Mesendoderm (in vitro differentiated cells): ENCODE results near the gene NSUN6.

Experiments
- DNase-seq: peaks from one replicate; pipeline ENCODE4 v3.0.0; 2013
- H2AK5ac ChIP-seq: 2 replicates; pipeline ENCODE4 v1.6.1; 2013; ENCODE audit warnings: low read length, inconsistent platforms
- H2BK120ac ChIP-seq: 2 replicates; pipeline ENCODE4 v1.6.1; 2013; ENCODE audit warnings: low read depth, mild to moderate bottlenecking, low read length, moderate library complexity, mixed read lengths
- H2BK15ac ChIP-seq: replicated peaks from 2 replicates; pipeline ENCODE4 v1.6.1; 2013; ENCODE audit warnings: low read depth, mild to moderate bottlenecking, moderate library complexity
- H2BK5ac ChIP-seq: 2 replicates; pipeline ENCODE4 v1.6.1; 2013; ENCODE audit warnings: low read length, inconsistent platforms
- H3K18ac ChIP-seq: 2 replicates; pipeline ENCODE4 v1.6.1; 2013; ENCODE audit warnings: mild to moderate bottlenecking, low read length, mixed read lengths
- H3K23ac ChIP-seq: one replicate; pipeline ENCODE4 v1.6.1; 2013; ENCODE audit warnings: low read length
- H3K27ac ChIP-seq: 2 replicates; pipeline ENCODE4 v1.5.1; 2013; ENCODE audit warnings: low read depth, mild to moderate bottlenecking, inconsistent platforms, low read length, moderate library complexity
- H3K27me3 ChIP-seq: 2 replicates; pipeline ENCODE4 v1.6.1; 2013; ENCODE audit warnings: low read length, control low read depth, mild to moderate bottlenecking, inconsistent platforms; ENCODE audit not compliant: insufficient read depth, poor library complexity
- H3K36me3 ChIP-seq: 2 replicates; pipeline ENCODE4 v1.6.1; 2013; ENCODE audit warnings: low read length, inconsistent platforms; ENCODE audit not compliant: control insufficient read depth, insufficient read depth
- H3K4ac ChIP-seq: one replicate; pipeline ENCODE4 v1.6.1; 2013; ENCODE audit warnings: low read depth, mild to moderate bottlenecking, low read length, moderate library complexity
- H3K4me1 ChIP-seq: 2 replicates; pipeline ENCODE4 v1.6.1; 2013; ENCODE audit warnings: low read depth, low read length, inconsistent platforms; ENCODE audit not compliant: control insufficient read depth
- H3K4me2 ChIP-seq: 2 replicates; pipeline ENCODE4 v1.6.1; 2013; ENCODE audit warnings: low read length
- H3K4me3 ChIP-seq: 2 replicates; pipeline ENCODE4 v1.5.1; 2013; ENCODE audit warnings: mild to moderate bottlenecking, low read length
- H3K56ac ChIP-seq: one replicate; pipeline ENCODE4 v1.6.1; 2013; ENCODE audit warnings: low read length
- H3K79me1 ChIP-seq: 2 replicates; pipeline ENCODE4 v1.6.1; 2013; ENCODE audit warnings: low read length, inconsistent platforms
- H3K79me2 ChIP-seq: 2 replicates; pipeline ENCODE4 v1.6.1; 2013; ENCODE audit warnings: mild to moderate bottlenecking, low read length; ENCODE audit not compliant: control insufficient read depth, insufficient read depth
- H3K9ac ChIP-seq: 2 replicates; pipeline ENCODE4 v1.6.1; 2013; ENCODE audit warnings: low read length, inconsistent platforms
- H4K5ac ChIP-seq: one replicate; pipeline ENCODE4 v1.6.1; 2013; ENCODE audit warnings: low read length
- H4K8ac ChIP-seq: one replicate; pipeline ENCODE4 v1.6.1; 2013; ENCODE audit warnings: low read depth, mild to moderate bottlenecking, control low read depth, low read length, moderate library complexity
- WGBS: extraction: QIAGEN DNeasy Blood & Tissue Kit; methylation state at CpG from one replicate; pipeline ENCODE4 v1.1.7; 2013; ENCODE audit warnings: low lambda C conversion rate, missing lambda C conversion rate; ENCODE audit not compliant: insufficient coverage; ENCODE audit errors: extremely low coverage; 5-methylcytosine and 5-hydroxymethylcytosine counted together

Gene NSUN6

GRCh38 chr10:18681366-18681765 is 30.0 kb upstream of the NSUN6 start:
- Histone ChIP-seq H4K5ac (no peak overlapping the region), H3K23ac (no peak overlapping the region), H3K4me3 (no peak overlapping the region), H3K79me1 (no peaks in the 10 kb centered on the region), H3K56ac (no peak overlapping the region), H3K79me2 (no peaks in the 10 kb centered on the region), H2AK5ac (no peak overlapping the region), H4K8ac (no peak overlapping the region), H3K27me3 (no peaks in the 10 kb centered on the region), H2BK5ac (no peak overlapping the region), H3K4ac (no peak overlapping the region), H3K9ac (no peak overlapping the region), H3K27ac (no peak overlapping the region), H3K4me2 (no peak overlapping the region), H3K18ac (no peak overlapping the region), H3K36me3 (no peaks in the 10 kb centered on the region), H2BK15ac (no peak overlapping the region), H3K4me1 (no peaks in the 10 kb centered on the region), H2BK120ac (no peak overlapping the region)
- DNase-seq, result no peak
- WGBS, result no CpG with 5 or more reads among the region's 2 CpGs

- Histone ChIP-seq H3K56ac (no peak overlapping the region), H4K5ac (no peak overlapping the region), H2BK120ac (no peak overlapping the region), H2BK5ac (no peak overlapping the region), H3K9ac (no peak overlapping the region), H3K4me1 (no peaks in the 10 kb centered on the region), H3K4me2 (no peak overlapping the region), H3K18ac (no peak overlapping the region), H3K4me3 (no peak overlapping the region), H2AK5ac (no peak overlapping the region), H3K79me1 (no peaks in the 10 kb centered on the region), H3K27me3 (no peaks in the 10 kb centered on the region), H3K79me2 (no peaks in the 10 kb centered on the region), H3K4ac (no peak overlapping the region), H3K27ac (no peak overlapping the region), H3K23ac (no peak overlapping the region), H3K36me3 (no peaks in the 10 kb centered on the region), H4K8ac (no peak overlapping the region), H2BK15ac (no peak overlapping the region)
- no peak for DNase-seq
- no CpG with 5 or more reads among the region's 3 CpGs for WGBS
These were observed 29.4 kb upstream of the NSUN6 start for GRCh38 chr10:18680754-18681153.

GRCh38 chr10:18675086-18675801 is 23.9 kb upstream of the NSUN6 start:
- Histone ChIP-seq H2BK120ac (no peak overlapping the region), H3K23ac (no peak overlapping the region), H3K18ac (no peak overlapping the region), H3K79me1 (no peaks in the 10 kb centered on the region), H3K56ac (no peak overlapping the region), H3K27me3 (no peaks in the 10 kb centered on the region), H4K5ac (no peak overlapping the region), H3K4me3 (no peak overlapping the region), H3K4me1 (no peaks in the 10 kb centered on the region), H2BK5ac (no peak overlapping the region), H2AK5ac (no peak overlapping the region), H2BK15ac (no peak overlapping the region), H3K9ac (no peak overlapping the region), H3K4me2 (no peak overlapping the region), H3K4ac (no peak overlapping the region), H3K79me2 (no peaks in the 10 kb centered on the region), H4K8ac (no peak overlapping the region), H3K36me3 (no peaks in the 10 kb centered on the region), H3K27ac (no peak overlapping the region)
- DNase-seq, result no peak
- WGBS, result no CpG with 5 or more reads among the region's 4 CpGs

- Histone ChIP-seq H3K4me3 (no peak overlapping the region), H3K36me3 (no peaks in the 10 kb centered on the region), H3K27ac (no peak overlapping the region), H3K79me2 (peaks cover 26% of the 10 kb centered on the region), H2BK15ac (no peak overlapping the region), H4K5ac (no peak overlapping the region), H3K4me2 (no peak overlapping the region), H3K27me3 (no peaks in the 10 kb centered on the region), H2AK5ac (no peak overlapping the region), H3K23ac (no peak overlapping the region), H2BK5ac (no peak overlapping the region), H3K4ac (no peak overlapping the region), H4K8ac (no peak overlapping the region), H3K56ac (no peak overlapping the region), H3K4me1 (peaks cover 8% of the 10 kb centered on the region), H3K79me1 (no peaks in the 10 kb centered on the region), H3K18ac (no peak overlapping the region), H3K9ac (no peak overlapping the region), H2BK120ac (no peak overlapping the region)
- no CpG with 5 or more reads among the region's 2 CpGs for WGBS
- peak; percentile 66 for DNase-seq
These were observed 16.6 kb upstream of the NSUN6 start for GRCh38 chr10:18668026-18668425.

GRCh38 chr10:18666810-18667209 is 15.4 kb upstream of the NSUN6 start:
- H3K9ac ChIP-seq, result no peak overlapping the region
- no peak overlapping the region for H2BK15ac ChIP-seq
- peak; percentile 87 for DNase-seq
- no peaks in the 10 kb centered on the region for H3K27me3 ChIP-seq
- no peak overlapping the region for H3K56ac ChIP-seq
- H3K23ac ChIP-seq, result no peak overlapping the region
- no peak overlapping the region for H4K5ac ChIP-seq
- peaks cover 8% of the 10 kb centered on the region for H3K4me1 ChIP-seq
- no peaks in the 10 kb centered on the region for H3K36me3 ChIP-seq
- no peak overlapping the region for H4K8ac ChIP-seq
- H3K18ac ChIP-seq, result no peak overlapping the region
- no peaks in the 10 kb centered on the region for H3K79me1 ChIP-seq
- H3K4ac ChIP-seq, result no peak overlapping the region
- no peak overlapping the region for H2BK5ac ChIP-seq
- peaks cover 36% of the 10 kb centered on the region for H3K79me2 ChIP-seq
- no CpG with 5 or more reads among the region's 2 CpGs for WGBS
- no peak overlapping the region for H3K4me2 ChIP-seq
- peak overlapping the region; percentile 37 for H3K27ac ChIP-seq
- H3K4me3 ChIP-seq, result no peak overlapping the region
- H2AK5ac ChIP-seq, result no peak overlapping the region
- H2BK120ac ChIP-seq, result no peak overlapping the region
